ENCODE measurements around the gene SEC23B. TPM values are rescaled to one million over a fixed set of nuclear protein-coding genes. Genes with fewer than 3 reads are reported as not detected.
A peak's percentile ranks its signal among the peaks of the same experiment; 100 is the strongest.

SEC23B gene
- total RNA-seq, 8 experiments from 2014 or later = 45.8 to 65.1 (median 54.4) TPM

DNA sequence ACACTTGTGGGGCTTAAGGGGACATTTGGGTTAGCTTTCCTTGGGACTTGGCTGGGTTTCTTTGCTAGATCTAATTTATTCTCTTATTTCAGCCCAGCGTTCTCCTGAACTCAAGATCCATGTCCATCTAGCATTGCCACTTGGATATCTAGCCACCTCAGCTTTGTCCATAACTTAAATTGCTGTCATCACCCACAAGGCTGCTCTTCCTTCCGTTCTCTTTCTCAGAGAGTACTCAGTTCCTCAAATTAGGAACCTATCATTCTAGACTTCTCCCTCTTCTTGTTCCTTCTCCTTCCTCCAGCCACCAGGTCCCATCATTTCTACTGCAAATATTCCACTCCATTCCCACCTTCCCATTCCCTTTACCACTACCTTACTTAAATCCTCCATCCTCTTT lies 63.8 kb downstream of the SEC23B start:
- Histone ChIP-seq H3K4me3 (no peak overlapping the region), H3K27ac (no peak overlapping the region), H3K4me1 (replicated peaks in 1 of 2) (peaks cover under 1 to 5% of the 10 kb centered on the region in 2 donors)
- in situ Hi-C loops (cut with MboI; ENCODE audit: low pct_unique_long_range_greater_than_20kb in 2 of 9, low sequenced_read_pairs in 9 of 9, unreplicated experiment in 9 of 9) = no loop called here
- ATAC-seq (replicated peaks in 6 of 8) = no peak
- 73 to 100% (median 97%) methylated on average over 1 to 2 of the region's 2 CpGs; no CpG with 5 or more reads in 2 of the 10 experiments for WGBS, 10 experiments

DNA sequence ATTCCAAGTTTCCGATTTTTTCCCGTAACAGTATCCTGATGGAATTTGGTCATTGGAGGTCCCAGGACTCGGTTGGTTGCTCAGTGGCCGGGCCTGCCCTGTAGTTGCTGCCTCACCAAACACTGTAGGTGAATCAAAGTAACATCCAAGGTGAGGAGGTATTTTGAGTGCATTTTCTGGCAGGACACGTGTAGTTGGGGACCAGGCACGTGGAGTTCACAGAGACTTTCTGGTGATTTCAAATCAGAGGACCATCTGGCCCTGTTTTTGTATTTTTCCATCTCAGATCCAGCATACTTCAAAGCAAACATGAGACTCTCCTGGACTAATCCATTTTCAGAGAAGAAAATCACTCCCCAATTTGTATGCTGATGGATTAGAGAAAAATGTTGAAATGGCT lies 70.2 kb downstream of the SEC23B start:
- H3K27ac ChIP-seq = no peak overlapping the region
- no peak overlapping the region for H3K4me3 ChIP-seq
- ATAC-seq (replicated peaks in 6 of 8) = no peak
- in situ Hi-C loops (cut with MboI; ENCODE audit: low pct_unique_long_range_greater_than_20kb in 2 of 9, low sequenced_read_pairs in 9 of 9, unreplicated experiment in 9 of 9) = no loop called here
- peaks cover 0 to 4% of the 10 kb centered on the region in 2 donors for H3K4me1 ChIP-seq (replicated peaks in 1 of 2)
- WGBS, 10 experiments = 67 to 100% (median 83%) methylated on average over 1 to 6 of the region's 6 CpGs; no CpG with 5 or more reads in 2 of the 10 experiments

DNA sequence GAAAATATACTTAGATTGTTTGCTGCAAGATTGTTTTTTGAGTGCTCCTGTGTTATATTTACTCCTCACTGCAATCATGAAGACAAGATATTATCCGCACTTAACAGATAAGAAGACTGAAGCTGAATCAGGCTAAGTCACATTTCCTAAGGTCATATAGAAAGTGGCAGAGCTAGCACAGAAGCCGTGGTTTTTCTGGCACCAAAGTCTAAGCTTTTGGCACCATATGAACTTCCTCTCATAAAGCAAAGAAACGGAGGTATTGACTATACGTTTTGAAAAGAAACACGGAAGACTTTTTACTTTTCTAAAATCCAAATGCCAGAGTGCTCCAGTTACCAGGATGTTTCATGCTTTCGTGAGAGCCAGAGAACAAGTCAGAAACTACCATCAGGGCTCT lies 70.8 kb downstream of the SEC23B start:
- Histone ChIP-seq H3K4me1 (replicated peaks in 1 of 2) (peaks cover 0 to 4% of the 10 kb centered on the region in 2 donors), H3K4me3 (no peak overlapping the region), H3K27ac (no peak overlapping the region)
- ATAC-seq (replicated peaks in 6 of 8) = peak in 1 of 8 experiments; percentile 4
- 50 to 100% (median 85%) methylated on average over 1 to 6 of the region's 6 CpGs; no CpG with 5 or more reads in 1 of the 10 experiments for WGBS, 10 experiments
- in situ Hi-C loops (cut with MboI; ENCODE audit: low pct_unique_long_range_greater_than_20kb in 2 of 9, low sequenced_read_pairs in 9 of 9, unreplicated experiment in 9 of 9) = no loop called here

GRCh38 chr20:18580012-18580411 lies 72.3 kb downstream of the SEC23B start:
- 36 to 83% (median 64%) methylated on average over 1 to 4 of the region's 4 CpGs; no CpG with 5 or more reads in 4 of the 10 experiments for WGBS, 10 experiments
- in situ Hi-C loops (cut with MboI; ENCODE audit: low pct_unique_long_range_greater_than_20kb in 2 of 9, low sequenced_read_pairs in 9 of 9, unreplicated experiment in 9 of 9) = no loop called here
- ATAC-seq (replicated peaks in 6 of 8) = peak in 4 of 8 experiments; percentile 36 to 88 (median 54)
- no peak overlapping the region for H3K27ac ChIP-seq
- H3K4me1 ChIP-seq (replicated peaks in 1 of 2) = peaks cover 8 to 15% of the 10 kb centered on the region in 2 donors
- H3K4me3 ChIP-seq = no peak overlapping the region

DNA sequence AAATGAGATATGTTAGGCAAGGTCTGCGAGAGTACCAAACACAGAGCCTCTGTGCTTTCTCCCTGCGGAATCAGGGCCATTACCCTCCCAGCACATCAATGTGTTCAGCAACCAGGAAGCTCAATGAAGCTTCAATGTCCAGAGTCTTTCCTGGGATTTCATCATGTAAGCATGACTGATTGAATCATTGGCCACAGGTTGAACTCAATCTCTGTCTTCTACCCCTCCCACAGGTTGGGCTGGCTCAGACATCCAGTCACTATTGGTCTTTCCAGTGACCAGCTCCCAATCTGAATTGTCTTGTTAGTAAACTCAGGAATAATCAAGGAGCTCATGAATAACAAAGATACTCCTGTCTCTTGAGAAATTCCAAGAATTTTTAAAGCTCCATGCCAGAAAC lies 77.4 kb downstream of the SEC23B start:
- WGBS, 10 experiments = 0 to 50% (median 40%) methylated on average over 1 of the region's 2 CpGs; no CpG with 5 or more reads in 7 of the 10 experiments
- H3K27ac ChIP-seq = peak overlapping the region; percentile 81 to 92
- H3K4me1 ChIP-seq (replicated peaks in 1 of 2) = peaks cover 18 to 25% of the 10 kb centered on the region in 2 donors
- H3K4me3 ChIP-seq = no peak overlapping the region
- ATAC-seq (replicated peaks in 6 of 8) = peak in 5 of 8 experiments; percentile 21 to 69 (median 45)
- in situ Hi-C loops (cut with MboI; ENCODE audit: low pct_unique_long_range_greater_than_20kb in 2 of 9, low sequenced_read_pairs in 9 of 9, unreplicated experiment in 9 of 9) = no loop called here

- Histone ChIP-seq H3K4me3 (peak within 1 kb of the TSS; percentile 64 to 89 (median 72)), H3K27ac (peak within 1 kb of the TSS; percentile 95 to 96), H3K4me1 (replicated peaks in 1 of 2) (peaks cover 30 to 43% of the 10 kb centered on the region in 2 donors)
- ATAC-seq (replicated peaks in 6 of 8) = peak; percentile 75 to 89 (median 84)
- 0 to 7% (median 2%) methylated on average over 2 to 13 of the region's 88 CpGs; no CpG with 5 or more reads in 5 of the 10 experiments for WGBS, 10 experiments
- in situ Hi-C loops (cut with MboI; ENCODE audit: low pct_unique_long_range_greater_than_20kb in 2 of 9, low sequenced_read_pairs in 9 of 9, unreplicated experiment in 9 of 9) = no loop called here
These were observed 80.2 kb downstream of the SEC23B start, which contains the start of gene DTD1 for GRCh38 chr20:18587665-18588573. DTD1 (plus strand) TSS chr20:18588054; CDS start chr20:18588073, 19 bp downstream.

- Histone ChIP-seq H3K27ac (peak overlapping the region; percentile 95 to 96), H3K4me3 (peak overlapping the region; percentile 64 to 89 (median 72)), H3K4me1 (replicated peaks in 1 of 2) (peaks cover 30 to 43% of the 10 kb centered on the region in 2 donors)
- in situ Hi-C loops (cut with MboI; ENCODE audit: low pct_unique_long_range_greater_than_20kb in 2 of 9, low sequenced_read_pairs in 9 of 9, unreplicated experiment in 9 of 9) = no loop called here
- ATAC-seq (replicated peaks in 6 of 8) = peak in 5 of 8 experiments; percentile 12 to 29 (median 24)
- 0 to 15% (median 0%) methylated on average over 2 to 17 of the region's 18 CpGs; no CpG with 5 or more reads in 2 of the 10 experiments for WGBS, 10 experiments
These were observed 80.8 kb downstream of the SEC23B start for GRCh38 chr20:18588574-18588933.

DNA sequence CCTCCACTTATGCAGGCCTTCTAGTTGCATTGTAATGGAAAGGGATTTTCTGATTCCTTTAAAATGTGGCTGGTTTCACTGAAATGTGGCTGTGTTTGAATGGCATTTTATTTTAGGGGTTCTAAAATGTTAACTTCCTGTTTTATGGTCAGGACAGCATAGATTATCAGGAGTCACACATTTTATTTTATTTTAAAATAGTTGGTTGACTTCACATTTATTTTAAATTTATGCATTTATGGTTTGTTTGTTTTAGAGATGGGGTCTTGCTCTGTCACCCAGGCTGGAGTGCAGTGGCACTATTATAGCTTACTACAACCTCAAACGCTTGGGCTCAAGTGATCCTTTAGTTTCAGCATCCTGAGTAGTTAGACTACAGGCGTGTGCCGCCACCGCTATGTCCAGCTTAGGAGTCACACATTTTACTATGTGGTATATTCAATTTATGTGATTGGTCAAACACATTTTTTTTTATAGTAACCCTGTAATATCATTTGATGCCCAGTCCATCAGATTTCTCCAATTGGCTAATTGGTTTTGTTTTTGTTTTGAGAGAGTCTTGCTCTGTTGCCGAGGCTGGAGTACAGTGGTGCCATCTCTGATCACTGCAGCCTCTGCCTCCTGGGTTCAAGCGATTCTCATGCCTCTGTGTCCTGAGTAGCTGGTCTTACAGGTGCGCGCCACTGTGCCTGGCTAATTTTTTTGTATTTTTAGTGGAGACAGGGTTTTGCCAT lies 82.4 kb downstream of the SEC23B start:
- no peak for ATAC-seq (replicated peaks in 6 of 8)
- peak overlapping the region; percentile 64 to 89 (median 72) for H3K4me3 ChIP-seq
- in situ Hi-C loops (cut with MboI; ENCODE audit: low pct_unique_long_range_greater_than_20kb in 2 of 9, low sequenced_read_pairs in 9 of 9, unreplicated experiment in 9 of 9) = no loop called here
- 57 to 100% (median 77%) methylated on average over 1 to 4 of the region's 8 CpGs; no CpG with 5 or more reads in 2 of the 10 experiments for WGBS, 10 experiments
- H3K27ac ChIP-seq = peak overlapping the region in 1 of 2 donors; percentile 96
- peaks cover 22 to 32% of the 10 kb centered on the region in 2 donors for H3K4me1 ChIP-seq (replicated peaks in 1 of 2)

GRCh38 chr20:18596270-18596669 lies 88.5 kb downstream of the SEC23B start:
- ATAC-seq (replicated peaks in 6 of 8) = no peak
- in situ Hi-C loops (cut with MboI; ENCODE audit: low pct_unique_long_range_greater_than_20kb in 2 of 9, low sequenced_read_pairs in 9 of 9, unreplicated experiment in 9 of 9) = no loop called here

DNA sequence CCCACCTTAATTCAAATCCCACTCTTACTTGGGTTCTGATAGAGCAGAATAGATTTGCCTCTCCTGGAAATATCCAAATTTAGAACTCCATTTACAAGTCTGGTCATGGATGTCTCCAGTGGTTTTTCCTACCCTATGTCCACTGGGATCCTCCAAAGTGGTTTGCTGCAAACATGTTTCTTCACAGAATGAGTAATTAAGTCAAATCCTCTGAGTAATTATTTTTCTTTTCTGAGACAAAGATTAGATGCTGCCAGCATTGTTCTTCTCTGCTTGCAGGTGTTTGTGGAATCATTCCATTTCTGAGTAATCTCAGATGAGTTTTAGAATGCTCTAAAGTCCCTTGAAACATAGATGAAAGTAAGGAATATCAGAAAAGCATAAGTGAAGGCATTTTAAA lies 102.0 kb downstream of the SEC23B start:
- no peak overlapping the region for H3K4me3 ChIP-seq
- no peaks in the 10 kb centered on the region for H3K4me1 ChIP-seq (replicated peaks in 1 of 2)
- in situ Hi-C loops (cut with MboI; ENCODE audit: low pct_unique_long_range_greater_than_20kb in 2 of 9, low sequenced_read_pairs in 9 of 9, unreplicated experiment in 9 of 9) = no loop called here
- no peak for ATAC-seq (replicated peaks in 6 of 8)
- no peak overlapping the region for H3K27ac ChIP-seq

More at GRCh38 chr20:18596270-18596669, 88.5 kb downstream of the SEC23B start:
- Histone ChIP-seq H3K27ac (no peak overlapping the region), H3K4me3 (no peak overlapping the region), H3K4me1 (replicated peaks in 1 of 2) (peaks cover 6 to 9% of the 10 kb centered on the region in 2 donors)
